GM19193 (cell line): ENCODE measurements around the gene RRP15.

Source experiments
- POLR2A ChIP-seq: IDR thresholded peaks from 4 replicates; pipeline ENCODE4 v1.6.1; 2011; ENCODE audit not compliant: insufficient read depth, insufficient read length; ENCODE audit errors: extremely low read depth

RRP15 gene

DNA sequence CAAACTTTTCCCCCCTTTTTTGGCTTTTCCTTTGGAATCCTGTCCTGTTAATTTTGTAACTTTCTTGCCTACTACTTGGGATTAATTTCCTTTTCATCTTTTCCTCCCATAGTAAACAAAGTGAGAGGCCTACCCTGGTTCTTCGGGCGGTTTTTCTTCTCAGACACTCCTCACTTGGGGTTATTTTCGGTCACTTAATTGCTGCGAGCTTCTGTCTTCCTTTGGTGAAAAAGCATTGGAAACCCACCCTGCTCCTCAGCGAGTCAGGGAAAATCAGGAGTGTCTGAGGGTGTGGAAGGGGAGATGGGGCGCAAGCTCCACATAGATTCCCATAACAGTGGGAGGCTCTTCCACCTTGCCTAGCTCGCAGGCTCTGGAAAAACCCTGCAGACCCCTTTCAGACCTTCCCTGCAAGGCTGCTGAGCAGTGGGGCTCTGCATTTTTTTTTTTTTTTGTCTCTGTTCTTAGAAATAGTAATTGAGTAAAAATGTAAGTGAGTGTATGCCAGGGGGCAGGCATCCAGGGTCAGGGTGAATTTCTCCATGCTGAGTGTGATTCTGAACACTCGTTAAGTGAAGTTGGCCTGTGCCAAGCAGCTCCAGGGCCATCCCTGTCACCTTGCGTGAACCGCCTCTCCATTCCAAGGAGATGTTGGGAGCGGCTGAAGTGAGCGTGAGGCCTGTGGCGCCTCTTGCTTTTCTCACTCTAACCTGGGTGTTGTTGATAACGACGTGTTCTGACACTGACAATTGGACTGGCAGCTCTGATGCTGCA is 80.3 kb downstream of the RRP15 start:
- TF ChIP-seq POLR2A: no peak

DNA sequence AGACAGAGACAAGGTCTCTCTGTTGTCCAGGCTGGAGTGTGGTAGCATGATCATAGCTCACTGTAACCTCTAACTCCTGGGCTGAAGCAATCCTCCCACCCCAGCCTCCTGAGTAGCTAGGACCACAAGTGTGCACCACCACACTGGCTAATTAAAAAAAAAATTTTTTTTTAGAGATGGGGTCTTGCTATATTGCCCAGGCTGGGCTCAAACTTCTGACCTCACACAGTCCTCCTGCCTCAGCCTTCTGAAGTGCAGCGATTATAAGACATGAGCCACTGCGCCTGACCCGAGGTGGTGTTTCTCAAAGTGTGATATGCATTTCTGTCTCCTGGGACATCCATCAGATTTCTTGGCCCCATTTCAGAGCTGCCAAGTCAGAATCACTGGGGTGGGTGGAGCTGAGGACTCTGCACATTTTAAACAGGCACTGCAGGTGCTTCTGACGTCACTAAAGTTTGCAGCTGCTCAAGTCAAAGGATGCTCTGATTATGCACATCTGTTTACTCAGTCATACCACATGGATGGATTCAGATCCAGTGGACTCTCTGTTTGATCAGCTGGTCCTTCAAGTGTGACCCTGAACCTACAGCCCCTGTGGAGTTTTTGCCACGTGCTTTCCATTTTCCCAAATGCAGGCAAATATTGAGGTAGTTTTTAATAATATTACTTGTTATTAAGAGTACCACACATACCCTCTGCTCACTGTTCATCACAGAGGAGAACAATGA is 81.4 kb downstream of the RRP15 start:
- no peak for TF ChIP-seq POLR2A

DNA sequence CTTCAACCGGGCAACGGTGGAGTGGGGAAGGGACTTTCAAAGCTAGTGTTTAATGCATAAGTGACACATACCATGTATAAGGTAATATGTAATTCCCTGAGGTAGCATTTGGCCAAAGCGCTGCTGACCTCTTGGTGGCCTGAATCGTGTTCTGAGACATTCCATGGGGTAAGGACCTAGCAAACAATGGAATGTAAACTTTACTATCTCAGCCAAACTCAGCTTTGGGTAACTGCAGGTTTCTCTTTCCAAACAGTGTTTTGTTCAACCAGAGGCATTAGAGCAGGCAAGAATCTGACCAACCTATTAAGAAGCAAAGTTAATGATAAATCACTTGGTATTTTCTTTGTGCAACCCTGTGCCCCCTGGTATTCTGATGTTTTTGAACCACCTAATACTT is 82.0 kb downstream of the RRP15 start:
- no peak for TF ChIP-seq POLR2A

DNA sequence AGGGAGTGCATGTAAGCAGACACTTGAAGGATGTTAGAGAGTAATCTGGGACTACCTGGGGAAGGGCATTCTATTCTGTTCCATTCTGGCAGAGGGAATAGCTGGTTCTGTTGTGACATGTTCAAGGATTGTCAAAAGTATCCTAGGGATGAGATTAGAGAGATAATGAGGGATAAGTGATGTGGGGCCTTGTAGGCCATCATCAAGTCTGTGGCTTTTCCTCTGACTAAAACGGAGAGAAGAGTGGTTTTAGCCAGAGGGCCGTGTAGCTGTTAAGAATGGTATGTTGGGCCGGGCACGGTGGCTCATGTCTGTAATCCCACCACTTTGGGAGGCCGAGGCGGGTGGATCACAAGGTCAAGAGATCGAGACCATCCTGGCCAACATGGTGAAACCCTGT is 83.6 kb downstream of the RRP15 start:
- no peak for TF ChIP-seq POLR2A

DNA sequence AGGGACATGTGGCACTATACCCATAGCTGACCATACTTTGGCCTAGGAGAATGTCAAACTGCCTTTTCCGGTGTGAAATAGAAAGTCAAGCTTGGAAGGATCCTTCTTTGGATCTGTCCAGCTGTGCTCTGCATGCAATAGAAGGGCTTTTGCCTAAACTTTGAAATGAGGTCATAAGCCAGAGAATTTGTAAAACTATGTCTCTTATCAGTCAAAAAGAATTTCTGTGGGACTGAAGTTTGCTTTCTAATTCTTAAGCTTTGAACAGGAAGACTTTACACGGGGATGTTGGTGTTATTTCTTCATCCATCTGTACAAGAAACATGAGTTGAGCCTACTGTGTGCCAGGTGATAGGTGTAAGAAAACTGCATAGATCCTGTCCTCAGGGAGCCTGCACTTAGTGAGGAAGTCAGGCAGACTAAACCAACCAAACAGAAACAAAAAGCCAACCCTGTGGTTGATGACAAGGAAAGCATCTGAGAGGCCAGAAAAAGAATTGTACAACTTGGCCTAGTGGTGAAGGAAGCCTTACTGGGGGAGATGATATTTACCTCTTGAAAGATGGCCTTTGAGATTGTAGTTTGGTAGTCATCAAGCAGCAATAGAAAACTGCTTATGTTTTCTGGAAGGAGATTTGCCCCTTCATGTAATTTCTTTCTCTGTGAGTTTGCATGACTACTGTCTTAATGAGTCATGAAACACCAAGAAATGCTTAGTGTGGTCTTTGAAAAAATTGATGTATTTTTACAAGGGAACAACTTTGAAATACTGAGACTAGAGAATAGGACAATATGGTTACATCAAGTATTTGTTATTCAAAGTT is 84.8 kb downstream of the RRP15 start:
- no peak for TF ChIP-seq POLR2A

DNA sequence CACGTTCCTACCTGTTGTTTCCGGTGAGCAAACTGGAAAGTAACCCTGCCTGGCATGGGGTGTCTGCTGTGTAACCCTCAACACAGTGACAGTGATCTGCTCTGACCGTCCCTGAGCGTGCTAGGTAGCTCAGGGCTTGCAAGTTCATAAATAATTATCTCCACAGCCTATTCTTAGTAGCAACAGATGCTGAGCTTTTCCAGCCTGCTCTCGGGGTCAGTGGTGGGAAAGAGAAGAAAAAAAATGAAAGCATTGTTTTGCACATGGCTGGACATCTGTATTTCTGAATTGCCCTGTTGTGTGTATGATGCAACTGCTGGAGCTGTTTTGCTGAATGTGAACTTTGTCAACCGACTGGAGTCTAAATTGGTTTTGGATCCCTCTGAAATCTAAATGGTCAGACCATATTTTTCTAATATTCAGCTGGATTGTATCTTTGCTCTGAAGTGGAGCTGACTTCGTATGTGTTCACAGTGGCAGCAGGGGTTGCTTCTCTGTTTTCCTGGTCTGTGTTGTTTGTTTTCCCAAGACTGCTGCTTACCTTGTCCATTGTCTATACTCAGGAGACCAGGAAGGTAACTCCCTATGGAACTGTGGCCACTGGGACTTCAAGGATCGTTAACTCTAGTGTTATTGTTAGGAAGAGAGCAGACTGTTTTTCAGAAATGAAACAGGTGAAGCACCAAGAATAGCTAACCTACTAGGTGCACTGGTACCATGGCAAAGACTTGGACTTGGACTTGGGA is 87.0 kb downstream of the RRP15 start:
- no peak for TF ChIP-seq POLR2A

DNA sequence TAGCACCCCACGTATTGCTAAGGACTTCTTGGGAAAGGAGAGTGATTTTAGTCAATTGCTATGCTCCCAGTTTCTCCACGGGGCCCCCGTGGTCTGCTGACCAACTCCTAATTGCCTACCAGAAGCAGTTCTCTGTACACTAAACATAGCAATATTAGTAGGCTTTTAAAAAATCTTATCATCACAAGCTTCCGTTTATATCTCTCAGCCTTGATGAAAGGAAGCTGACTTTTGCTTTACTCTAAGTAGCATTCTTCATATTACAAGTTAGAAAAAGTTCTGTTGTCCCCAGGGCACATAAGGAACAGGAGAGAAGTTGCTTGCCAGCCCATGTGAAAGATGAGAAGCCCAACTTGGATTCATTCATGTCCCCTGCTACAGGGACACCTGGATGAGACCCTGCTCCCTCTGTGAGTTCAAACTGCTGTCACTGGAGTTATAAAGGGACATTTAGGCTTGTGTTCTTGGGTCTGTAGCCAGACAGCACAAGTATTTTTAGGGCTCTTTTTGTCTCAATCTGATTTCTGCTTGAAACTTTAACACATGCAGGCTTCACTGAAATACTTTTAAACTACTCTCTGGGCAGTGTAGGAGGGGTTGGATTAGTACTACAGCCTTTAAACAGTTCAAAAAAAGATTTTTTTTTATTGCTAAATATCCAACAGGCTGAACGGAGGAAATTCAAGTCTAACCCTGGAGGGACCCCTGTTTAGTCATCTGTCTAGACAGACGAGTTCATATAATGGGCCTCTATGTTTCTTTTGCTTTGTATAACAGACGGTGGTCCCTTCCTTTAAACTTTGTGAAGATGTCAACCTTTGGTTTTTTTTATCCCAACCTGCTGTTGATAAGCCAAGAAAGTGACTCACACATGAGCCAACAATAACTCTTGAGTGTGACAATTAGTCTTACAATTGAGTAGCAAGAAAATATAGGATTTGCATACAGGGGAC is 89.6 kb downstream of the RRP15 start:
- no peak for TF ChIP-seq POLR2A

DNA sequence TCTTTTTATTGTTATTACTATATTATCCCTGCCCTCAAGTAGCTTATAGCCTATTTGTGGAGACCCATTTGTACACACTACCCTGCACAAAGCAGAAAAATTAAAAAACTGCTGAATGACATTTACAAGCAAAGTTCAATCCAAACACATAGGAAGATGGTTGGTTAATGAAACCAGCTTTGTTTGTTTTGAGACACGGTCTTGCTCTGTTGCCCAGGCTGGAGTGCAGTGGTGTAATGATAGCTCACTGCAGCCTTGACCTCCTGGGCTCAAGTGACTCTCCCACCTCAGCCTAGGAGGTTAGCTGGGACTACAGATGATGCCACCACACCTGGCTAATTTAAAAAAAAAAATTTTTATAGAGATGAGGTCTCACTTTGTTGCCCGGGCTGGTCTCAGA is 91.6 kb downstream of the RRP15 start:
- no peak for TF ChIP-seq POLR2A

DNA sequence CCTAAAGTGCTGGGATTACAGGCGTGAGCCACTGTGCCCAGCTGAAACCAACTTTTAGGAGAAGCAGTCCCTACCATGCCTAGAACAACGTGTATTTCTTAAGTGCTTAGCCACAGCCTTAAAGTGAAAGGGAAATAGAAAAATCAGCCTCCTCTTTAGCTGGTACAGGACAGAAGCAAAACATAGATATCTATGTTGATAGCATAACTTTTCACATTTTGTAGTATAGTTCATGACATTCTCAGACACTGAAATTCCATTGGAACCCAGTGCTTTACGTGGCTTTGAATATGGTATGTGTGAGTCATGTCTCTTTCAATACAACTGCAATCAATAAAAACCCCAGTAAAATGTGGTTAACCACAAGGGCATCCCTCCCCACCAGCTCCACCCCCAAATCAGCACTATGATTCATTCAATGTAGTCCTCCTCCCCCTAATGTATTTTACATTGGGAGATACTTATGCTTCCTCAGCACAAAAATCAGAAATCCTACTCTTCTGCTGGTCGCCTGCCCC is 92.1 kb downstream of the RRP15 start:
- no peak for TF ChIP-seq POLR2A

DNA sequence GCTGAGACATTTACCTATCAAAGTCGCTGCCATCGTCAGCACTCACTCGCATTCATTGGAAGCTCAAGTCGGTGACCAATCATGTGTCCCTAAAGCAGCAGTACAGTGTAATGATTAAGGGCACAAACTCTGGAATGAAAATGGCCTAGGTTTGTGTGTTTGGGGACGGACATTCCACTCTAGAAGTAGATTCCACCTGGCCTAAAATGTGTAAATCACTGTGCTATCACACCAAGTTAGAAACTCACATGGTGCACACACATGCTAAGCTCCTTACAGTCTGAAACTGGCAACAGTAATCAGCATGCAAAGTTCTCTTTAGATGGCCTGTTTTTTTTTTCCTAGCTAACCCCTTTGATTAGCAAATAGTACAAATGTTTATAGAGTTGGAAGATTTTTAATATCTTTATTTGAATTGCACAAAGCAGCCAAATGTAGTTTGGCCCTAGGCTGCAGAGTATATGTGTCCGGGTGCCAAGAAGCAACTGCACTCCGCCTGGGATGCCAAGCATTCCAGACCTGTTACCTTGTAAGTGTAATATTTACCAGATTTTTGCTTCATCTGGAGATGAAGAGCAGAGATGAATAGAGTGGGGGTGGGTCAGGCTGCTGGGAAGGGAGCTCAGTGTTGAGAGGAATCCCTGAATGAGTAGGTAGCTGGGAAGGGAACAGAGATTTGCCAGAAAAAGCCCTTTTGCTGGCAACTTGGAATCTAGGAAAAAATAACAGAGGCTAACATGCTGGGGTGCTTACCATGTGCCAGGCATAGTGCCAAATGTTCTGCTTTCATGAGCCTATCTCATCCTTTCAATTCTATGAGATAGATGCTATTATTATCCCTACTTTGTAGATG is 95.3 kb downstream of the RRP15 start:
- no peak for TF ChIP-seq POLR2A

DNA sequence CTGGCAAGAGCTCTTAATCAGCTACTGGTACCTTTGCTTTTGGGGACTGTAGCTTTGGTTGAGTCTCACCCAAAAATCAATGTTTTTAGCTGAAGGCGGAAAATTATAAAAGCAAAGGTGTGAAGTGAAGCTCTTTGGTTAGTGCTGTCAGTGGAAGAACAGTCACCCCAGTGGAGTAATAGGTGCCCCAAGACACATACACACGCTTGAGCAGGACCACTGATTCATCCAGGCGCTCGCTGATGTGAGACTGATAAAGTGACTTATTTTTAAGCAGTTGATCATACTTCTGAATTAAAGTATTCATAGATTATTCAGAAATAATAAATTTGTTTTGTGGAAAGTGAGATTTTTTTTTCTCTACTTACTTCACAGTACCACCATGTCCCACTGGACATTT is 97.2 kb downstream of the RRP15 start:
- TF ChIP-seq POLR2A: no peak

DNA sequence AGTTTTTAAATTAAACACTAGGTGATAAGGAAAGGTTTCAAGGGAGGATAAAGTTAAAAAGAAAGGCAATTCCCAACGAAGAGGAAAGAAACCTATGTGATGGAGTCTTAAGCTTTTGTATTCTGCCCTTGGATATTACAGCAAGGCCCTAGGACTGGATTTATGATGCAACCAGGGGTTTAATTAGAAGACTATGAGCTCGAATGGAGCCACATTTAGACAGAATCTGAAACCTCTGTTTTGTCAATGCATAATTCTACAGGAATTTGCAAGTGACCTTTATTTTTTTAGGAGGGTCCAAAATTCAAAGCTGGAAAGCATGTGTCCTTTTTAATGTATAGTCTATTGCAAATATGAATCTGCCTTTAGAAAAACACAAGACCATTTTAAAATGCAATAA is 98.0 kb downstream of the RRP15 start:
- TF ChIP-seq POLR2A: no peak

DNA sequence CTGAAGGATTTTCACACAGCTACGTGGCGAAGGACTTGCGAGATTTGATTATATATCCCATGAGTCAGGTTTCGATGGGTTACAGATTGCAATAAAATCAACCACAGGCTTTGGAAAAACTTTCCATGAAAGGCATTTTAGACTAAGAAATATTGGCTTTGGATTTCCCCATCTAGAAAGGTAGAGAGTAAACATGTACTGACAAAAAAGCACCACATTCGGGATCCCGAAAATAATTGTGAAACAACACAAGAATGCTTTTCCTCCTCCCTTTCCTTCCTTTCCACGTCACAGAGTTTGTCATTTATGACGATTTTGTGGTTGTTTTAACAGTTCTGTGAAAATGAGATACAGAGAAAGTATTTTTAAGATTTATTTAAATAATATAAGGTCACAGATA is 98.6 kb downstream of the RRP15 start:
- no peak for TF ChIP-seq POLR2A
